Measurements from ENCODE around the gene HMCN2.

HMCN2 gene

GRCh38 chr9:130473566-130473965 is 208.0 kb downstream of the HMCN2 start:
- Histone ChIP-seq H3K9me3 (no peaks in the 10 kb centered on the region), H3K36me3 (peaks cover 26% of the 10 kb centered on the region; the same call in 1 of the 2 replicates), H3K27ac (no peak overlapping the region), H3K9ac (no peak overlapping the region), H3K4me1 (peaks cover 12% of the 10 kb centered on the region), H4K20me1 (peaks cover 57% of the 10 kb centered on the region; the same call in 1 of the 2 replicates), H3K4me3 (no peak overlapping the region), H3K27me3 (no peaks in the 10 kb centered on the region), H3K4me2 (no peak overlapping the region)
- no peak for TF ChIP-seq Cebpa-rat (IDR thresholded peaks at IDR 0.05)

GRCh38 chr9:130474106-130474505 is 208.5 kb downstream of the HMCN2 start:
- H3K4me1 ChIP-seq = peaks cover 12% of the 10 kb centered on the region
- H3K9ac ChIP-seq = no peak overlapping the region
- peaks cover 53% of the 10 kb centered on the region; the same call in 1 of the 2 replicates for H4K20me1 ChIP-seq
- no peaks in the 10 kb centered on the region for H3K9me3 ChIP-seq
- TF ChIP-seq Cebpa-rat (IDR thresholded peaks at IDR 0.05) = no peak
- no peak overlapping the region for H3K4me3 ChIP-seq
- no peaks in the 10 kb centered on the region for H3K27me3 ChIP-seq
- H3K27ac ChIP-seq = no peak overlapping the region
- peaks cover 26% of the 10 kb centered on the region; the same call in 1 of the 2 replicates for H3K36me3 ChIP-seq
- no peak overlapping the region for H3K4me2 ChIP-seq

GRCh38 chr9:130476151-130476730 is 210.7 kb downstream of the HMCN2 start:
- no peak for TF ChIP-seq Cebpa-rat (IDR thresholded peaks at IDR 0.05)
- no peak overlapping the region for H3K27ac ChIP-seq
- H3K36me3 ChIP-seq = peaks cover 28% of the 10 kb centered on the region; the same call in 1 of the 2 replicates
- H3K9me3 ChIP-seq = no peaks in the 10 kb centered on the region
- no peak overlapping the region for H3K4me2 ChIP-seq
- peaks cover 42% of the 10 kb centered on the region for H4K20me1 ChIP-seq
- H3K27me3 ChIP-seq = no peaks in the 10 kb centered on the region
- H3K4me1 ChIP-seq = peaks cover 12% of the 10 kb centered on the region
- no peak overlapping the region for H3K9ac ChIP-seq
- no peak overlapping the region for H3K4me3 ChIP-seq

GRCh38 chr9:130477564-130477963 is 212.0 kb downstream of the HMCN2 start:
- peaks cover 36% of the 10 kb centered on the region for H4K20me1 ChIP-seq
- H3K4me3 ChIP-seq = no peak overlapping the region
- no peaks in the 10 kb centered on the region for H3K9me3 ChIP-seq
- peaks cover 27% of the 10 kb centered on the region; the same call in 1 of the 2 replicates for H3K36me3 ChIP-seq
- H3K27me3 ChIP-seq = peaks cover 12% of the 10 kb centered on the region
- no peak for TF ChIP-seq Cebpa-rat (IDR thresholded peaks at IDR 0.05)
- H3K9ac ChIP-seq = no peak overlapping the region
- H3K27ac ChIP-seq = no peak overlapping the region
- no peak overlapping the region for H3K4me2 ChIP-seq
- peaks cover 3% of the 10 kb centered on the region; the same call in 1 of the 2 replicates for H3K4me1 ChIP-seq

GRCh38 chr9:130478152-130478551 is 212.6 kb downstream of the HMCN2 start:
- H3K9ac ChIP-seq = no peak overlapping the region
- no peak overlapping the region for H3K4me2 ChIP-seq
- no peaks in the 10 kb centered on the region for H3K9me3 ChIP-seq
- no peak for TF ChIP-seq Cebpa-rat (IDR thresholded peaks at IDR 0.05)
- no peak overlapping the region for H3K4me3 ChIP-seq
- H3K27ac ChIP-seq = no peak overlapping the region
- H3K4me1 ChIP-seq = no peaks in the 10 kb centered on the region
- H4K20me1 ChIP-seq = peaks cover 35% of the 10 kb centered on the region
- H3K36me3 ChIP-seq = peaks cover 27% of the 10 kb centered on the region; the same call in 1 of the 2 replicates
- peaks cover 18% of the 10 kb centered on the region for H3K27me3 ChIP-seq

- Histone ChIP-seq H4K20me1 (peaks cover 38% of the 10 kb centered on the region), H3K9ac (no peak overlapping the region), H3K36me3 (peaks cover 27% of the 10 kb centered on the region; the same call in 1 of the 2 replicates), H3K27ac (no peak overlapping the region), H3K4me2 (no peak overlapping the region), H3K4me1 (no peaks in the 10 kb centered on the region), H3K4me3 (no peak overlapping the region), H3K27me3 (peaks cover 26% of the 10 kb centered on the region), H3K9me3 (no peaks in the 10 kb centered on the region)
- no peak for TF ChIP-seq Cebpa-rat (IDR thresholded peaks at IDR 0.05)
These were observed 213.4 kb downstream of the HMCN2 start for GRCh38 chr9:130478736-130479575.

GRCh38 chr9:130479587-130479986 is 214.0 kb downstream of the HMCN2 start:
- no peak overlapping the region for H3K27ac ChIP-seq
- peaks cover 32% of the 10 kb centered on the region for H3K27me3 ChIP-seq
- peaks cover 27% of the 10 kb centered on the region; the same call in 1 of the 2 replicates for H3K36me3 ChIP-seq
- no peak overlapping the region for H3K9ac ChIP-seq
- H3K4me3 ChIP-seq = no peak overlapping the region
- no peaks in the 10 kb centered on the region for H3K4me1 ChIP-seq
- no peaks in the 10 kb centered on the region for H3K9me3 ChIP-seq
- H3K4me2 ChIP-seq = no peak overlapping the region
- TF ChIP-seq Cebpa-rat (IDR thresholded peaks at IDR 0.05) = no peak
- H4K20me1 ChIP-seq = peaks cover 37% of the 10 kb centered on the region

- no peak overlapping the region for H3K27ac ChIP-seq
These were observed 215.1 kb downstream of the HMCN2 start for GRCh38 chr9:130480673-130481072.

GRCh38 chr9:130482463-130482862 is 216.9 kb downstream of the HMCN2 start:
- no peak for TF ChIP-seq Cebpa-rat (IDR thresholded peaks at IDR 0.05)
- Histone ChIP-seq H3K27me3 (peaks cover 33% of the 10 kb centered on the region), H3K4me1 (peaks cover 8% of the 10 kb centered on the region), H3K27ac (no peak overlapping the region), H3K4me2 (no peak overlapping the region), H3K9ac (no peak overlapping the region), H3K36me3 (peaks cover 21% of the 10 kb centered on the region; the same call in 1 of the 2 replicates), H3K9me3 (no peaks in the 10 kb centered on the region), H3K4me3 (no peak overlapping the region), H4K20me1 (peaks cover 37% of the 10 kb centered on the region)

More at GRCh38 chr9:130480673-130481072, 215.1 kb downstream of the HMCN2 start:
- Histone ChIP-seq H3K9me3 (no peaks in the 10 kb centered on the region), H3K36me3 (peaks cover 29% of the 10 kb centered on the region; the same call in 1 of the 2 replicates), H3K27me3 (peaks cover 33% of the 10 kb centered on the region), H3K4me1 (no peaks in the 10 kb centered on the region), H3K9ac (no peak overlapping the region), H3K4me3 (no peak overlapping the region), H4K20me1 (peaks cover 37% of the 10 kb centered on the region), H3K4me2 (no peak overlapping the region)
- no peak for TF ChIP-seq Cebpa-rat (IDR thresholded peaks at IDR 0.05)

Measured in BLaER1 (cell line).